HFFc6 (cell line): ENCODE data around the gene NOA1. TPM values are rescaled to one million over a fixed set of nuclear protein-coding genes. Genes with fewer than 3 reads are reported as not detected.

Source experiments
- DNase-seq: peaks from one replicate; pipeline ENCODE4 v3.0.0-alpha.2; 2018
- H3K27ac Mint-ChIP-seq: 2 replicates; pipeline ENCODE4 v1.8.0; 2020; ENCODE audit warnings: mild to moderate bottlenecking, mixed read lengths
- H3K27me3 Mint-ChIP-seq: 2 replicates; pipeline ENCODE4 v1.8.0; 2021; ENCODE audit warnings: mild to moderate bottlenecking, moderate library complexity, mixed read lengths; ENCODE audit not compliant: insufficient read depth
- H3K36me3 Mint-ChIP-seq: 2 replicates; pipeline ENCODE4 v1.8.0; 2021; ENCODE audit warnings: low read depth, mixed read lengths
- H3K4me1 Mint-ChIP-seq: 2 replicates; pipeline ENCODE4 v1.8.0; 2020; ENCODE audit warnings: low read depth, mixed read lengths
- H3K4me3 Mint-ChIP-seq: 2 replicates; pipeline ENCODE4 v1.8.0; 2020; ENCODE audit warnings: mild to moderate bottlenecking, moderate library complexity, mixed read lengths
- H3K9me3 Mint-ChIP-seq: 2 replicates; pipeline ENCODE4 v1.8.0; 2020; ENCODE audit warnings: mild to moderate bottlenecking, mixed read lengths
- long read RNA-seq: library from polyadenylated mRNA; unstranded; transcript quantifications from one replicate; pipeline ENCODE4 v2.0.0, GENCODE V29; 2019
- total RNA-seq, 6 experiments: library from RNA; stranded (reverse); fragmentation: NEBNext Ultra II Directional; extraction: Animal tissue kit (Norgen Biotek cat#: 25700); gene quantifications; 2 replicates in 1 of 6; 3 replicates in 5 of 6; pipeline ENCODE4 v1.2.3, GENCODE V29; 2021
- TF ChIP-seq, protein P1 (sequence below): fragments of 200-600 bp; sonication (generic); IDR thresholded peaks from 2 replicates; pipeline ENCODE4 v1.5.0; 2021; ENCODE audit warnings: antibody characterized with exemption, mild to moderate bottlenecking

Gene NOA1
- 10 to 100 TPM; 10.5 to 14.7 (median 13.8) TPM for total RNA-seq
- long read RNA-seq, transcript NOA1-201 (7 exons, 3,415 nt): major isoform, 53 of 57 reads
- long read RNA-seq, partial matches to known transcripts: 2 of 57 reads
- long read RNA-seq, other reads (novel, unspliced or antisense): 2 of 57 reads

DNA sequence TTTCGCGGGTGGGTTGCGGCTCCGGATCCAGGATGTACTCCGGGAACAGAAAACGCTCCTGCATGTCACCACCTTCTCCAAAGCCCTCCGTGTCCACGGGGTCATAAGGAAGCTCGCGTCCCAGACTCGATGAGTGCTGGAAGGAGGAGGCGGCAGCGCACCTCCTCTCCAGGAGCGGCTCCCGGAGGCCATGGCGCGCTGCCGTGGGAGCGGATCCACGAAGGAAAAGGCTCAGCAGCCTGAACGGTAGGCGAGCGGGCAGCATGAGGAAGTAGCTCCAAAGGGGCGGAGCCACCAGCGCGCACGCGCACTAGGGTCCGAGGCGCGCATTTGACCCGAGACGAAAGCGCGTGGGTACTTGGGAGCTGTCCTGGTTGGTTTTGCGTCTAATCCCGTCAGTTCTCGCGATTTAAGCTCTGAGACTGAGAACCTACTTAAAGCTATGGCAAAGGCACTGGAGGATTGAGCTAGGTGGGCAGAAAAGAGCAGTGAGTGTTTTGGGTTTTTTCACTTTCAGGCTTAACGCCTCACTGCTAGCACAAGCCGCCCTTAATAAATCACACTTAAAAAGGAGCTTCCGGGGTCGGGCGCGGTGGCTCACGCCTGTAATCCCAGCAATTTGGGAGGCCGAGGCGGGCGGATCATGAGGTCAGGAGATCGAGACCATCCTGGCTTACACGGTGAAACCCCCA, at the start of gene NOA1:
NOA1 (minus strand) TSS at position 286 of the 692 bp plus-strand sequence; CDS start at position 265, 21 bp downstream.
- TF ChIP-seq, protein P1, sequence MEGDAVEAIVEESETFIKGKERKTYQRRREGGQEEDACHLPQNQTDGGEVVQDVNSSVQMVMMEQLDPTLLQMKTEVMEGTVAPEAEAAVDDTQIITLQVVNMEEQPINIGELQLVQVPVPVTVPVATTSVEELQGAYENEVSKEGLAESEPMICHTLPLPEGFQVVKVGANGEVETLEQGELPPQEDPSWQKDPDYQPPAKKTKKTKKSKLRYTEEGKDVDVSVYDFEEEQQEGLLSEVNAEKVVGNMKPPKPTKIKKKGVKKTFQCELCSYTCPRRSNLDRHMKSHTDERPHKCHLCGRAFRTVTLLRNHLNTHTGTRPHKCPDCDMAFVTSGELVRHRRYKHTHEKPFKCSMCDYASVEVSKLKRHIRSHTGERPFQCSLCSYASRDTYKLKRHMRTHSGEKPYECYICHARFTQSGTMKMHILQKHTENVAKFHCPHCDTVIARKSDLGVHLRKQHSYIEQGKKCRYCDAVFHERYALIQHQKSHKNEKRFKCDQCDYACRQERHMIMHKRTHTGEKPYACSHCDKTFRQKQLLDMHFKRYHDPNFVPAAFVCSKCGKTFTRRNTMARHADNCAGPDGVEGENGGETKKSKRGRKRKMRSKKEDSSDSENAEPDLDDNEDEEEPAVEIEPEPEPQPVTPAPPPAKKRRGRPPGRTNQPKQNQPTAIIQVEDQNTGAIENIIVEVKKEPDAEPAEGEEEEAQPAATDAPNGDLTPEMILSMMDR: no peak
- Mint-ChIP-seq H3K27ac (peak within 1 kb of the TSS; percentile 98), H3K36me3 (peaks cover 42% of the 10 kb centered on the region), H3K9me3 (peaks cover 10% of the 10 kb centered on the region), H3K4me1 (peaks cover 38% of the 10 kb centered on the region), H3K4me3 (peak within 1 kb of the TSS; percentile 99), H3K27me3 (peaks cover 8% of the 10 kb centered on the region; the same call in 1 of the 2 replicates)
- DNase-seq: peak; percentile 99

DNA sequence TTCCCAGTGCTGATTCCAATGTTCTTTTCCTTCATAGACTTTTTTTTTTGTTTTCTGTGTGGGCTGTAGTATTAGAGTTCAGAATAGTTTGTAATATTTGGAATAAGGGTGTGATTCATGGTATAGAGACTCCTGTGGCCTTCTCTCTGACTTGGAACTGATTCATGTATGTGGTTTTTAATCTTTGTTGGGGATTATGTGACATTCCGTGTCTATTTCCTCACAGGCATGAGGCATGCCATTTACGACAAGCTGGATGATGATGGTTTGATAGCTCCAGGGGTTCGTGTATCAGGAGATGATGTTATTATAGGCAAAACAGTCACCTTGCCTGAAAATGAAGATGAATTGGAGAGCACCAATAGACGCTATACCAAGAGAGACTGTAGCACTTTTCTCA, 45.7 kb upstream of the NOA1 start:
- Mint-ChIP-seq H3K4me3 (peak overlapping the region; percentile 29), H3K4me1 (peaks cover 74% of the 10 kb centered on the region), H3K27me3 (peaks cover 9% of the 10 kb centered on the region), H3K9me3 (no peaks in the 10 kb centered on the region), H3K27ac (peak overlapping the region; percentile 78), H3K36me3 (peaks cover 61% of the 10 kb centered on the region)
- TF ChIP-seq, protein P1: no peak
- peak; percentile 96 for DNase-seq

DNA sequence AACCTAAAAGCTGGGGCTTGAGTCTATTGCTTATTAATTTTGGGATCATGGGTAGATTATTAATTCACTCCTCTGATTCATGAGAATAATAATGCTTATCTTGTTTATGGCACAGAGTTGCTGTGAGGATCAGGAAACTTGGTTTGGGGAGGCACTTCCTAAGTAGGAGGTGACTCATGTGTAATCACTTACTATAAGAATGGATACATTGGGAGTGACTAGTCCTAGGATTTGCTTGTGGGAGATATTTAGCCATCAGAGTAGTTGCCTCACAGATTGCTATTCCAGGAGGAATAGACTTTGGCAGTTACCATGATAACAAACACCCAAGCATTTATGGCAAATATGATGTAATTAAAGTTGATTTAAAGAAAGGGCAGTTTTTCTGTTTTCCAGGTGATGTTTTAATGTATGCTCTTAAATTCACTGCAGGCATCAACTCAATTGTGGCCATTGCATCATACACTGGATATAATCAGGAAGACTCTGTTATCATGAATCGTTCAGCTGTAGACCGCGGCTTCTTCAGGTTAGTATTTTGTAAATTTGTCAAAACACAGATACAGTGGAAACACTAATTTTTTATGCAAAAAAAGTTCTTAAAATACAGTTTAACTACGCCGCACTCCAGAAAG, 43.2 kb upstream of the NOA1 start:
- peaks cover 4% of the 10 kb centered on the region for H3K27me3 Mint-ChIP-seq
- H3K27ac Mint-ChIP-seq: peak overlapping the region; percentile 78
- peaks cover 56% of the 10 kb centered on the region for H3K36me3 Mint-ChIP-seq
- no peaks in the 10 kb centered on the region for H3K9me3 Mint-ChIP-seq
- TF ChIP-seq, protein P1: no peak
- peaks cover 72% of the 10 kb centered on the region for H3K4me1 Mint-ChIP-seq
- peak; percentile 84 for DNase-seq
- H3K4me3 Mint-ChIP-seq: peak overlapping the region; percentile 29

DNA sequence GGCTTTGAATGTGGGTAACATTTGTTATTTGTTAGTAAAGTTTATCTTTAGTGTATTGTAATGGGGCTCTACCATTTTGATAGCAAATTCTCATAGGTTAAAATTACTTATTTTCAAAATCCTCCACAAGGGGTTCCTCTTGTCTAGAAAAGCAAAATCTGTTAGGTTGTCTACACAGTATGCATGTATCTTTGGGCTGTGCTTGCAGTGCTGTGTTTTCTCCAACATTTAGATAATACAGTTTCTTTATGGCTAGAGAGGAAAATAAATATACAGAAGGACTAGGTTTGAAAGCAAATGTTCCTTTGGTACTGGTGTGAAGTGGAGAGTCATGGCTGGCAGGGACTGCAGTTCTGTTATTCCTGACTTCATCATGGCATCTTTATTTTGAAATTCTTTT, 41.6 kb upstream of the NOA1 start:
- Mint-ChIP-seq H3K4me3 (no peak overlapping the region), H3K9me3 (no peaks in the 10 kb centered on the region), H3K4me1 (peaks cover 60% of the 10 kb centered on the region), H3K27ac (peak overlapping the region; percentile 10; the same call in 1 of the 2 replicates), H3K36me3 (peaks cover 45% of the 10 kb centered on the region), H3K27me3 (peaks cover 9% of the 10 kb centered on the region)
- TF ChIP-seq, protein P1: peak; percentile 59
- no peak for DNase-seq

DNA sequence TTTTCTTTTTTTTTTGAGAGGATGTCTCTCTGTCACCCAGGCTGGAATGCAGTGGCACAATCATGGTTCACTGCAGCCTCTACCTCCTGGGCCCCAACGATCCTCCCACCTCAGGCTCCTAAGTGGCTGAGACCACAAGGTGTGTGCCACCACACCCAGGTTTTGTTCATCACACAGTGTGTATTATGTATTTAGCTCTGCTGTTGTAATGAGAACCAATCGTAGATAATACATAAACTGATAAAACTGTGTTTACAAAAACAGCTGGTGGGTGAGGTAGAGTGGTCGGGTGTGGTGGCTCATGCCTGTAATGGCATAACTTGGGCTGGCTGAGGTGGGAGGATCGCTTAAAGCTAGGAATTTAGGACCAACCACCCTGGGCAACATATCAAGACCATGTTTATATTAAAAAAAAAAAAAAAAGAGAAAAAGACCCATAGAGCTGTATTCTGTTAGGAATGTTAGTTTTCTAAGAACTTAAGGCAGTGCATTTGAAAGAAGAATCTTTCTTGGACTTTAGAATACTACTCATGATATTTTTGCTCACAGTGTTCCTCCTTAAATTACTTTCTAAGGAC, 36.2 kb upstream of the NOA1 start:
- TF ChIP-seq, protein P1: no peak
- Mint-ChIP-seq H3K27ac (no peak overlapping the region), H3K36me3 (peaks cover 32% of the 10 kb centered on the region), H3K9me3 (no peaks in the 10 kb centered on the region), H3K4me1 (peaks cover 7% of the 10 kb centered on the region), H3K27me3 (peaks cover 8% of the 10 kb centered on the region), H3K4me3 (no peak overlapping the region)
- no peak for DNase-seq
